HepG2 (cell line): Measurements from ENCODE around the gene GRB10. TPM values are rescaled to one million over a fixed set of nuclear protein-coding genes. Genes with fewer than 3 reads are reported as not detected.

ENCODE experiments used
- ARNT ChIP-seq: fragments of 450-650 bp; IDR thresholded peaks from 2 replicates; pipeline ENCODE4 v1.6.1; 2017
- CEBPG ChIP-seq: IDR thresholded peaks from 2 replicates; pipeline ENCODE4 v1.6.1; 2016
- CENPBD1 ChIP-seq: sonication (generic); formaldehyde crosslinking; IDR thresholded peaks from 2 replicates; pipeline ENCODE4 v1.8.0; 2022; ENCODE audit warnings: missing genetic modification reagents, low read depth, mild to moderate bottlenecking, borderline replicate concordance
- FOXP1 ChIP-seq, 2 experiments: fragments of 450-650 bp in 1 of 2; IDR thresholded peaks; 2 replicates each; pipeline ENCODE4 v1.6.1; 2017 to 2018; ENCODE audit warnings: antibody characterized with exemption in 1 of 2
- JUNB ChIP-seq: sonication (generic); formaldehyde crosslinking; IDR thresholded peaks from 2 replicates; pipeline ENCODE4 v1.8.0; 2022; ENCODE audit warnings: missing genetic modification reagents, mild to moderate bottlenecking, borderline replicate concordance
- KDM1A ChIP-seq: IDR thresholded peaks from 2 replicates; pipeline ENCODE4 v1.6.1; 2016; ENCODE audit warnings: missing compliant biosample characterization
- LCORL ChIP-seq, 2 experiments: fragments of 450-650 bp in 1 of 2; sonication (generic) in 1 of 2; formaldehyde crosslinking in 1 of 2; IDR thresholded peaks; 2 replicates each; pipeline versions ENCODE4 v1.5.0 to v1.6.1; 2017 to 2020; ENCODE audit warnings: antibody characterized with exemption in 1 of 2, missing genetic modification reagents in 1 of 2
- MED1 ChIP-seq: sonication (generic); formaldehyde crosslinking; IDR thresholded peaks from 2 replicates; pipeline ENCODE4 v1.4.0; 2020; ENCODE audit warnings: missing genetic modification reagents
- MEF2D ChIP-seq: sonication (generic); formaldehyde crosslinking; IDR thresholded peaks from 2 replicates; pipeline ENCODE4 v1.5.1; 2020; ENCODE audit warnings: mild to moderate bottlenecking, missing genetic modification reagents
- NAIF1 ChIP-seq: sonication (generic); formaldehyde crosslinking; IDR thresholded peaks from 2 replicates; pipeline ENCODE4 v1.5.0; 2020; ENCODE audit warnings: mild to moderate bottlenecking, missing genetic modification reagents, borderline replicate concordance
- SP140L ChIP-seq: sonication (generic); formaldehyde crosslinking; IDR thresholded peaks from 2 replicates; pipeline ENCODE4 v1.4.0; 2020; ENCODE audit warnings: missing genetic modification reagents, borderline replicate concordance
- SP5 ChIP-seq: IDR thresholded peaks from 2 replicates; pipeline ENCODE4 v1.6.1; 2016; ENCODE audit warnings: low read depth, borderline replicate concordance
- ZFY ChIP-seq: sonication (generic); formaldehyde crosslinking; IDR thresholded peaks from 2 replicates; pipeline ENCODE4 v1.4.0; 2020; ENCODE audit warnings: missing genetic modification reagents
- ZMAT3 ChIP-seq: sonication (generic); formaldehyde crosslinking; conservative IDR thresholded peaks from 2 replicates; pipeline ENCODE4 v1.7.0; 2021; ENCODE audit warnings: missing genetic modification reagents
- ZMAT5 ChIP-seq: sonication (generic); formaldehyde crosslinking; IDR thresholded peaks from 2 replicates; pipeline ENCODE4 v1.5.0; 2020; ENCODE audit warnings: mild to moderate bottlenecking, low read depth, missing genetic modification reagents, borderline replicate concordance
- ZNF367 ChIP-seq: sonication (generic); formaldehyde crosslinking; IDR thresholded peaks from 2 replicates; pipeline ENCODE4 v1.4.0; 2020; ENCODE audit warnings: missing genetic modification reagents, borderline replicate concordance
- ZNF543 ChIP-seq: sonication (generic); formaldehyde crosslinking; IDR thresholded peaks from 2 replicates; pipeline ENCODE4 v1.4.0; 2020; ENCODE audit warnings: mild to moderate bottlenecking, missing genetic modification reagents
- ZNF562 ChIP-seq: sonication (generic); formaldehyde crosslinking; IDR thresholded peaks from 2 replicates; pipeline ENCODE4 v1.8.0; 2022; ENCODE audit warnings: missing genetic modification reagents, borderline replicate concordance
- ZNF567 ChIP-seq: sonication (generic); formaldehyde crosslinking; IDR thresholded peaks from 2 replicates; pipeline ENCODE4 v1.8.1; 2023; ENCODE audit warnings: mild to moderate bottlenecking, missing genetic modification reagents, borderline replicate concordance
- ZNF780A ChIP-seq: sonication (generic); formaldehyde crosslinking; IDR thresholded peaks from 2 replicates; pipeline ENCODE4 v1.8.0; 2022; ENCODE audit warnings: mild to moderate bottlenecking, missing genetic modification reagents, moderate library complexity
- ZNF839 ChIP-seq: sonication (generic); formaldehyde crosslinking; IDR thresholded peaks from 2 replicates; pipeline ENCODE4 v1.4.0; 2020; ENCODE audit warnings: missing genetic modification reagents, mild to moderate bottlenecking, borderline replicate concordance
- ZNF878 ChIP-seq: sonication (generic); formaldehyde crosslinking; IDR thresholded peaks from 2 replicates; pipeline ENCODE4 v1.8.1; 2023; ENCODE audit warnings: mild to moderate bottlenecking, missing genetic modification reagents, moderate library complexity
- polyA plus RNA-seq, 8 experiments: library from polyadenylated mRNA; depleted of rRNA in 3 of 8; stranded (reverse) in 7 of 8; unstranded in 1 of 8; fragments of >200 nt; fragmentation: Illumina TruSeq in 4 of 8; extraction: Trizol in 4 of 8; gene quantifications; 2 replicates each; pipeline versions ENCODE4 v1.2.1 to v1.2.3, GENCODE V29; 2011 to 2016; ENCODE audit warnings: low read depth in 4 of 8, missing spikeins in 1 of 8, mixed read lengths in 1 of 8; ENCODE audit not compliant: insufficient read depth in 1 of 8
- total RNA-seq, 5 experiments: library from RNA; depleted of rRNA; stranded (reverse); fragments of >200 nt; fragmentation: Illumina TruSeq; extraction: Trizol; gene quantifications; 2 replicates each; pipeline ENCODE4 v1.2.3, GENCODE V29; 2016; ENCODE audit warnings: low read depth in 1 of 5
- TF ChIP-seq, protein P1 (sequence below): sonication (generic); formaldehyde crosslinking; IDR thresholded peaks from 2 replicates; pipeline ENCODE4 v1.8.1; 2023; ENCODE audit warnings: mild to moderate bottlenecking, missing genetic modification reagents
- TF ChIP-seq, protein P2 (sequence below): sonication (generic); formaldehyde crosslinking; IDR thresholded peaks from 2 replicates; pipeline ENCODE4 v1.4.0; 2020; ENCODE audit warnings: missing genetic modification reagents, borderline replicate concordance

The GRB10 gene
- total and polyA plus RNA-seq, 2 of the 13 experiments (the other 11 are each of a cell fraction or from before 2014, with no cell fraction given): 4.0 to 6.8 TPM

- TF ChIP-seq, protein P1, sequence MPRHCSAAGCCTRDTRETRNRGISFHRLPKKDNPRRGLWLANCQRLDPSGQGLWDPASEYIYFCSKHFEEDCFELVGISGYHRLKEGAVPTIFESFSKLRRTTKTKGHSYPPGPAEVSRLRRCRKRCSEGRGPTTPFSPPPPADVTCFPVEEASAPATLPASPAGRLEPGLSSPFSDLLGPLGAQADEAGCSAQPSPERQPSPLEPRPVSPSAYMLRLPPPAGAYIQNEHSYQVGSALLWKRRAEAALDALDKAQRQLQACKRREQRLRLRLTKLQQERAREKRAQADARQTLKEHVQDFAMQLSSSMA (CRISPR knock-in tag): no peak
- TF ChIP-seq NAIF1 (CRISPR knock-in tag): no peak
- TF ChIP-seq CENPBD1 (CRISPR knock-in tag): no peak
- TF ChIP-seq SP5: no peak
- TF ChIP-seq LCORL (IDR thresholded peaks at IDR 0.05): no peak
- no peak for TF ChIP-seq LCORL (CRISPR knock-in tag; IDR thresholded peaks at IDR 0.05)
- TF ChIP-seq ZMAT3: no peak
- no peak for TF ChIP-seq ZNF567
- 0 out of 2 replicates have a peak, but pooled peaks have one; percentile 39 for TF ChIP-seq SP140L
- TF ChIP-seq FOXP1 (IDR thresholded peaks at IDR 0.05): no peak
- no peak; the same call in 1 of the 2 replicates for TF ChIP-seq FOXP1 (CRISPR knock-in tag; IDR thresholded peaks at IDR 0.05)
- peak; percentile 71 for TF ChIP-seq CEBPG (CRISPR knock-in tag)
- no peak for TF ChIP-seq ZMAT5 (CRISPR knock-in tag)
- no peak for TF ChIP-seq MEF2D (CRISPR knock-in tag)
- TF ChIP-seq ZNF839 (CRISPR knock-in tag): no peak
- TF ChIP-seq ZNF367 (CRISPR knock-in tag): no peak
- no peak for TF ChIP-seq ZFY
- TF ChIP-seq ZNF543 (CRISPR knock-in tag): peak; percentile 78; the same call in 1 of the 2 replicates
- TF ChIP-seq, protein P2, sequence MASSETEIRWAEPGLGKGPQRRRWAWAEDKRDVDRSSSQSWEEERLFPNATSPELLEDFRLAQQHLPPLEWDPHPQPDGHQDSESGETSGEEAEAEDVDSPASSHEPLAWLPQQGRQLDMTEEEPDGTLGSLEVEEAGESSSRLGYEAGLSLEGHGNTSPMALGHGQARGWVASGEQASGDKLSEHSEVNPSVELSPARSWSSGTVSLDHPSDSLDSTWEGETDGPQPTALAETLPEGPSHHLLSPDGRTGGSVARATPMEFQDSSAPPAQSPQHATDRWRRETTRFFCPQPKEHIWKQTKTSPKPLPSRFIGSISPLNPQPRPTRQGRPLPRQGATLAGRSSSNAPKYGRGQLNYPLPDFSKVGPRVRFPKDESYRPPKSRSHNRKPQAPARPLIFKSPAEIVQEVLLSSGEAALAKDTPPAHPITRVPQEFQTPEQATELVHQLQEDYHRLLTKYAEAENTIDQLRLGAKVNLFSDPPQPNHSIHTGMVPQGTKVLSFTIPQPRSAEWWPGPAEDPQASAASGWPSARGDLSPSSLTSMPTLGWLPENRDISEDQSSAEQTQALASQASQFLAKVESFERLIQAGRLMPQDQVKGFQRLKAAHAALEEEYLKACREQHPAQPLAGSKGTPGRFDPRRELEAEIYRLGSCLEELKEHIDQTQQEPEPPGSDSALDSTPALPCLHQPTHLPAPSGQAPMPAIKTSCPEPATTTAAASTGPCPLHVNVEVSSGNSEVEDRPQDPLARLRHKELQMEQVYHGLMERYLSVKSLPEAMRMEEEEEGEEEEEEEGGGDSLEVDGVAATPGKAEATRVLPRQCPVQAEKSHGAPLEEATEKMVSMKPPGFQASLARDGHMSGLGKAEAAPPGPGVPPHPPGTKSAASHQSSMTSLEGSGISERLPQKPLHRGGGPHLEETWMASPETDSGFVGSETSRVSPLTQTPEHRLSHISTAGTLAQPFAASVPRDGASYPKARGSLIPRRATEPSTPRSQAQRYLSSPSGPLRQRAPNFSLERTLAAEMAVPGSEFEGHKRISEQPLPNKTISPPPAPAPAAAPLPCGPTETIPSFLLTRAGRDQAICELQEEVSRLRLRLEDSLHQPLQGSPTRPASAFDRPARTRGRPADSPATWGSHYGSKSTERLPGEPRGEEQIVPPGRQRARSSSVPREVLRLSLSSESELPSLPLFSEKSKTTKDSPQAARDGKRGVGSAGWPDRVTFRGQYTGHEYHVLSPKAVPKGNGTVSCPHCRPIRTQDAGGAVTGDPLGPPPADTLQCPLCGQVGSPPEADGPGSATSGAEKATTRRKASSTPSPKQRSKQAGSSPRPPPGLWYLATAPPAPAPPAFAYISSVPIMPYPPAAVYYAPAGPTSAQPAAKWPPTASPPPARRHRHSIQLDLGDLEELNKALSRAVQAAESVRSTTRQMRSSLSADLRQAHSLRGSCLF (CRISPR knock-in tag): no peak
- no peak for TF ChIP-seq KDM1A (CRISPR knock-in tag)
- no peak for TF ChIP-seq ZNF878
- no peak for TF ChIP-seq JUNB (CRISPR knock-in tag)
- TF ChIP-seq ARNT: no peak
- TF ChIP-seq MED1: peak; percentile 74; the same call in 1 of the 2 replicates
- TF ChIP-seq ZNF780A: no peak
- no peak for TF ChIP-seq ZNF562 (CRISPR knock-in tag)
These were observed 217.8 kb downstream of the GRB10 start, which contains the start of gene DDC (continued) for GRCh38 chr7:50564640-50565558.
